ENCODE data around the gene OR56A4.

Gene OR56A4

DNA sequence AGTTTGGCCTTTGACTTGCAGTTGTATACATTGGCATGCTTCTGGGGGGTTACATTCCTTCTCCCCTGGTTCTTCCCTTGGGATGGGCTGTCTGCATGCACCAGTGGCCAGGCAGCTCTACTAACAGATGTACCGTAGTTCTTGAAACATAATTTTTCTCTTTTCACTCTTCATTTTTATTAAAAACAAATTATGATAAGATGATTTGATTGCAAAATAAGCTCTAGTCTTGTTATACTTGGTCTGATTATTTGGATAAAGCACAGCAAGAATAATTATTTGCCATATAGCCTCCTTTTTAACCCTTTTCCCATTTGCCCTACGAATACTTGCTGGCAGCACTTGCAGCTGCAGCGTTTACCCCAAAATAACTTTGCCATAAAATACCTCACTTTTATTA lies 51.2 kb downstream of the OR56A4 start:
- no peak for DNase-seq

All from NCI-H2227 treated with DMSO at 0.1 percent for 48 hours (cell line).